Measurements from ENCODE around the gene TTLL9.

DNA sequence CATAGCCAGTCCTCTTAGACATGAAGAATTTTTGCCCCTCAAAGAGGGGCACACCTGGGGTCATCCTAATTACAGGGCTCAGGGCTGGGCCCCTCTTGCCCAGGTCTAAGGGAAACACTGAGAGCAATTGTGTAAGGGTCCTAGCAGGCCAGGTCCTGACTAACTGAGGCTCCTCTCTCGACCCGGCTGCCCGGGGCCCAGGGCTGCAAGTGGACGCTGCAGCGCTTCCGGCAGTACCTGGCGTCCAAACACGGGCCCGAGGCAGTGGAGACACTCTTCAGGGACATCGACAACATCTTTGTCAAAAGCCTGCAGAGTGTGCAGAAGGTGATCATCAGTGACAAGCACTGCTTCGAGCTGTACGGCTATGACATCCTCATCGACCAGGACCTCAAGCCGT is 64.1 kb downstream of the TTLL9 start:
- TF ChIP-seq, protein P1, sequence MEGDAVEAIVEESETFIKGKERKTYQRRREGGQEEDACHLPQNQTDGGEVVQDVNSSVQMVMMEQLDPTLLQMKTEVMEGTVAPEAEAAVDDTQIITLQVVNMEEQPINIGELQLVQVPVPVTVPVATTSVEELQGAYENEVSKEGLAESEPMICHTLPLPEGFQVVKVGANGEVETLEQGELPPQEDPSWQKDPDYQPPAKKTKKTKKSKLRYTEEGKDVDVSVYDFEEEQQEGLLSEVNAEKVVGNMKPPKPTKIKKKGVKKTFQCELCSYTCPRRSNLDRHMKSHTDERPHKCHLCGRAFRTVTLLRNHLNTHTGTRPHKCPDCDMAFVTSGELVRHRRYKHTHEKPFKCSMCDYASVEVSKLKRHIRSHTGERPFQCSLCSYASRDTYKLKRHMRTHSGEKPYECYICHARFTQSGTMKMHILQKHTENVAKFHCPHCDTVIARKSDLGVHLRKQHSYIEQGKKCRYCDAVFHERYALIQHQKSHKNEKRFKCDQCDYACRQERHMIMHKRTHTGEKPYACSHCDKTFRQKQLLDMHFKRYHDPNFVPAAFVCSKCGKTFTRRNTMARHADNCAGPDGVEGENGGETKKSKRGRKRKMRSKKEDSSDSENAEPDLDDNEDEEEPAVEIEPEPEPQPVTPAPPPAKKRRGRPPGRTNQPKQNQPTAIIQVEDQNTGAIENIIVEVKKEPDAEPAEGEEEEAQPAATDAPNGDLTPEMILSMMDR (IDR thresholded peaks at IDR 0.05), result no peak
- TF ChIP-seq POLR2AphosphoS5 (IDR thresholded peaks at IDR 0.05; ENCODE audit: low read depth, low read length), result no peak

Measured in Panc1 (cell line).